ENCODE measurements around the gene KCNC1.

DNA sequence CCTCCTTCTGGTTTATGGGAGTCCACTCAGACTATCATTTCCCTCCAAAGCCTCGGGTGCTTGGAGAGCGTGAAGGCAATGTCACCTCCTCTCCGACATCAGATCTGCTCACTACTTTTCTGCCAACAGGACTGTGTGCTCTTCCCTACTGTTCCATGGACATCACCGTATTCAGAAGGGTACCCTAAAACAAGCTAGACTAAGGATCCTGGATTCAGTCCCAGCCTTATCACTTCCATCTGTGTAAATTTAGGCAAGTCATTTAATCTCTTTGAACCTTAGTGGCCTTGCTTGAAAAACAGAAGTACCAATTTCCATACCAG is 78.2 kb downstream of the KCNC1 start:
- TF ChIP-seq, protein P1, sequence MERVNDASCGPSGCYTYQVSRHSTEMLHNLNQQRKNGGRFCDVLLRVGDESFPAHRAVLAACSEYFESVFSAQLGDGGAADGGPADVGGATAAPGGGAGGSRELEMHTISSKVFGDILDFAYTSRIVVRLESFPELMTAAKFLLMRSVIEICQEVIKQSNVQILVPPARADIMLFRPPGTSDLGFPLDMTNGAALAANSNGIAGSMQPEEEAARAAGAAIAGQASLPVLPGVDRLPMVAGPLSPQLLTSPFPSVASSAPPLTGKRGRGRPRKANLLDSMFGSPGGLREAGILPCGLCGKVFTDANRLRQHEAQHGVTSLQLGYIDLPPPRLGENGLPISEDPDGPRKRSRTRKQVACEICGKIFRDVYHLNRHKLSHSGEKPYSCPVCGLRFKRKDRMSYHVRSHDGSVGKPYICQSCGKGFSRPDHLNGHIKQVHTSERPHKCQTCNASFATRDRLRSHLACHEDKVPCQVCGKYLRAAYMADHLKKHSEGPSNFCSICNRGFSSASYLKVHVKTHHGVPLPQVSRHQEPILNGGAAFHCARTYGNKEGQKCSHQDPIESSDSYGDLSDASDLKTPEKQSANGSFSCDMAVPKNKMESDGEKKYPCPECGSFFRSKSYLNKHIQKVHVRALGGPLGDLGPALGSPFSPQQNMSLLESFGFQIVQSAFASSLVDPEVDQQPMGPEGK (CRISPR knock-in tag; IDR thresholded peaks at IDR 0.05; ENCODE audit: borderline replicate concordance) = no peak
- no peak for TF ChIP-seq OSR1 (CRISPR knock-in tag; IDR thresholded peaks at IDR 0.05)
- no peak for TF ChIP-seq ISL1 (CRISPR knock-in tag; IDR thresholded peaks at IDR 0.05)
- TF ChIP-seq, protein P2, sequence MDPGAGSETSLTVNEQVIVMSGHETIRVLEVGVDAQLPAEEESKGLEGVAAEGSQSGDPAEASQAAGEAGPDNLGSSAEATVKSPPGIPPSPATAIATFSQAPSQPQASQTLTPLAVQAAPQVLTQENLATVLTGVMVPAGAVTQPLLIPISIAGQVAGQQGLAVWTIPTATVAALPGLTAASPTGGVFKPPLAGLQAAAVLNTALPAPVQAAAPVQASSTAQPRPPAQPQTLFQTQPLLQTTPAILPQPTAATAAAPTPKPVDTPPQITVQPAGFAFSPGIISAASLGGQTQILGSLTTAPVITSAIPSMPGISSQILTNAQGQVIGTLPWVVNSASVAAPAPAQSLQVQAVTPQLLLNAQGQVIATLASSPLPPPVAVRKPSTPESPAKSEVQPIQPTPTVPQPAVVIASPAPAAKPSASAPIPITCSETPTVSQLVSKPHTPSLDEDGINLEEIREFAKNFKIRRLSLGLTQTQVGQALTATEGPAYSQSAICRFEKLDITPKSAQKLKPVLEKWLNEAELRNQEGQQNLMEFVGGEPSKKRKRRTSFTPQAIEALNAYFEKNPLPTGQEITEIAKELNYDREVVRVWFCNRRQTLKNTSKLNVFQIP (CRISPR knock-in tag; IDR thresholded peaks at IDR 0.05; ENCODE audit: borderline replicate concordance, low read depth) = no peak
- TF ChIP-seq ZNF8 (CRISPR knock-in tag; IDR thresholded peaks at IDR 0.05) = no peak
- no peak for TF ChIP-seq GLIS3 (CRISPR knock-in tag; IDR thresholded peaks at IDR 0.05)
- no peak for TF ChIP-seq ZNF70 (CRISPR knock-in tag; IDR thresholded peaks at IDR 0.05)
- no peak for TF ChIP-seq ZFP3 (CRISPR knock-in tag; IDR thresholded peaks at IDR 0.05)
- no peak for TF ChIP-seq CSDC2 (CRISPR knock-in tag; IDR thresholded peaks at IDR 0.05)
- TF ChIP-seq, protein P3, sequence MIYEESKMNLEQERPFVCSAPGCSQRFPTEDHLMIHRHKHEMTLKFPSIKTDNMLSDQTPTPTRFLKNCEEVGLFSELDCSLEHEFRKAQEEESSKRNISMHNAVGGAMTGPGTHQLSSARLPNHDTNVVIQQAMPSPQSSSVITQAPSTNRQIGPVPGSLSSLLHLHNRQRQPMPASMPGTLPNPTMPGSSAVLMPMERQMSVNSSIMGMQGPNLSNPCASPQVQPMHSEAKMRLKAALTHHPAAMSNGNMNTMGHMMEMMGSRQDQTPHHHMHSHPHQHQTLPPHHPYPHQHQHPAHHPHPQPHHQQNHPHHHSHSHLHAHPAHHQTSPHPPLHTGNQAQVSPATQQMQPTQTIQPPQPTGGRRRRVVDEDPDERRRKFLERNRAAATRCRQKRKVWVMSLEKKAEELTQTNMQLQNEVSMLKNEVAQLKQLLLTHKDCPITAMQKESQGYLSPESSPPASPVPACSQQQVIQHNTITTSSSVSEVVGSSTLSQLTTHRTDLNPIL (CRISPR knock-in tag; IDR thresholded peaks at IDR 0.05; ENCODE audit: low read depth) = no peak
- no peak for TF ChIP-seq ZFP30 (CRISPR knock-in tag; IDR thresholded peaks at IDR 0.05)
- TF ChIP-seq, protein P4, sequence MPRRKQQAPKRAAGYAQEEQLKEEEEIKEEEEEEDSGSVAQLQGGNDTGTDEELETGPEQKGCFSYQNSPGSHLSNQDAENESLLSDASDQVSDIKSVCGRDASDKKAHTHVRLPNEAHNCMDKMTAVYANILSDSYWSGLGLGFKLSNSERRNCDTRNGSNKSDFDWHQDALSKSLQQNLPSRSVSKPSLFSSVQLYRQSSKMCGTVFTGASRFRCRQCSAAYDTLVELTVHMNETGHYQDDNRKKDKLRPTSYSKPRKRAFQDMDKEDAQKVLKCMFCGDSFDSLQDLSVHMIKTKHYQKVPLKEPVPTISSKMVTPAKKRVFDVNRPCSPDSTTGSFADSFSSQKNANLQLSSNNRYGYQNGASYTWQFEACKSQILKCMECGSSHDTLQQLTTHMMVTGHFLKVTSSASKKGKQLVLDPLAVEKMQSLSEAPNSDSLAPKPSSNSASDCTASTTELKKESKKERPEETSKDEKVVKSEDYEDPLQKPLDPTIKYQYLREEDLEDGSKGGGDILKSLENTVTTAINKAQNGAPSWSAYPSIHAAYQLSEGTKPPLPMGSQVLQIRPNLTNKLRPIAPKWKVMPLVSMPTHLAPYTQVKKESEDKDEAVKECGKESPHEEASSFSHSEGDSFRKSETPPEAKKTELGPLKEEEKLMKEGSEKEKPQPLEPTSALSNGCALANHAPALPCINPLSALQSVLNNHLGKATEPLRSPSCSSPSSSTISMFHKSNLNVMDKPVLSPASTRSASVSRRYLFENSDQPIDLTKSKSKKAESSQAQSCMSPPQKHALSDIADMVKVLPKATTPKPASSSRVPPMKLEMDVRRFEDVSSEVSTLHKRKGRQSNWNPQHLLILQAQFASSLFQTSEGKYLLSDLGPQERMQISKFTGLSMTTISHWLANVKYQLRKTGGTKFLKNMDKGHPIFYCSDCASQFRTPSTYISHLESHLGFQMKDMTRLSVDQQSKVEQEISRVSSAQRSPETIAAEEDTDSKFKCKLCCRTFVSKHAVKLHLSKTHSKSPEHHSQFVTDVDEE (CRISPR knock-in tag; IDR thresholded peaks at IDR 0.05) = no peak
- TF ChIP-seq RARB (CRISPR knock-in tag; IDR thresholded peaks at IDR 0.05) = no peak
